HL-60 (cell line): ENCODE results near the gene FCRLA.
A peak's percentile ranks its signal among the peaks of the same experiment; 100 is the strongest.

Experiments used
- DNase-seq, 2 experiments: peaks; one replicate each; pipeline ENCODE4 v3.0.0-alpha.2; 2010 to 2020; ENCODE audit warnings: low read depth in 1 of 2, low spot score in 1 of 2
- H3K27ac ChIP-seq: fragments of 250-450 bp; sonication (Bioruptor Pico); replicated peaks from 2 replicates; pipeline ENCODE4 v1.5.1; 2020; ENCODE audit warnings: mild to moderate bottlenecking, moderate library complexity
- H3K27me3 ChIP-seq: fragments of 250-450 bp; sonication (Bioruptor Pico); 2 replicates; pipeline ENCODE4 v1.5.1; 2021; ENCODE audit warnings: mild to moderate bottlenecking, moderate library complexity; ENCODE audit not compliant: insufficient read depth, poor library complexity, severe bottlenecking
- H3K4me3 ChIP-seq: replicated peaks from 2 replicates; pipeline ENCODE4 v1.5.1; 2011; ENCODE audit warnings: mild to moderate bottlenecking, control low read depth, low read length; ENCODE audit not compliant: insufficient read depth
- CTCF ChIP-seq: IDR thresholded peaks from one replicate; pipeline ENCODE4 v1.5.1; 2011; ENCODE audit warnings: low read length, control low read depth, inconsistent platforms; ENCODE audit not compliant: insufficient read depth
- GABPA ChIP-seq: IDR thresholded peaks from 2 replicates; pipeline ENCODE4 v1.6.1; 2012; ENCODE audit warnings: low read depth
- POLR2AphosphoS5 ChIP-seq: IDR thresholded peaks from 2 replicates; pipeline ENCODE4 v1.6.1; 2012; ENCODE audit warnings: low read depth
- REST ChIP-seq: IDR thresholded peaks from 2 replicates; pipeline ENCODE4 v1.6.1; 2012; ENCODE audit warnings: low read depth; ENCODE audit not compliant: insufficient replicate concordance
- SPI1 ChIP-seq: IDR thresholded peaks from 2 replicates; pipeline ENCODE4 v1.6.1; 2012; ENCODE audit warnings: low read depth, mild to moderate bottlenecking, borderline replicate concordance

FCRLA gene

GRCh38 chr1:161743231-161743630 is 36.2 kb downstream of the FCRLA start:
- Histone ChIP-seq H3K27me3 (no peaks in the 10 kb centered on the region), H3K27ac (no peak overlapping the region), H3K4me3 (no peak overlapping the region)
- no peak for TF ChIP-seq GABPA
- TF ChIP-seq REST = no peak
- no peak for TF ChIP-seq POLR2AphosphoS5
- no peak for TF ChIP-seq CTCF
- no peak for TF ChIP-seq SPI1
- DNase-seq = no peak

- H3K4me3 ChIP-seq = no peak overlapping the region
- no peak for DNase-seq
- no peaks in the 10 kb centered on the region for H3K27me3 ChIP-seq
- no peak overlapping the region for H3K27ac ChIP-seq
- TF ChIP-seq CTCF = no peak
- TF ChIP-seq POLR2AphosphoS5 = no peak
- no peak for TF ChIP-seq SPI1
- no peak for TF ChIP-seq GABPA
- TF ChIP-seq REST = no peak
These were observed 40.8 kb downstream of the FCRLA start for GRCh38 chr1:161747801-161748200.

GRCh38 chr1:161749509-161750407 is 42.7 kb downstream of the FCRLA start, which contains the start of gene DUSP12:
Gene DUSP12 (plus strand): TSS chr1:161749786. CDS start chr1:161749802, 16 bp downstream.
- H3K4me3 ChIP-seq = peak within 1 kb of the TSS; percentile 96
- peak; percentile 93 to 97 for DNase-seq
- no peaks in the 10 kb centered on the region for H3K27me3 ChIP-seq
- TF ChIP-seq POLR2AphosphoS5 (peak; percentile 82), SPI1 (no peak), GABPA (no peak; the same call in 1 of the 2 replicates), CTCF (peak; percentile 0), REST (peak; percentile 68)
- peak within 1 kb of the TSS; percentile 87 for H3K27ac ChIP-seq
